K562 (cell line): ENCODE results near the gene USPL1. TPM values are rescaled to one million over a fixed set of nuclear protein-coding genes. Genes with fewer than 3 reads are reported as not detected.

Experiments
- ATAC-seq: fragments of 200-7000 bp; cut with Tn5 transposase; 3 replicates; pipeline ENCODE4 v1.9.1; 2020; ENCODE audit warnings: moderate library complexity
- BruUV-seq: library from RNA; stranded (reverse); fragments of 400-500 nt; replicated peaks from 2 replicates; lab custom pipeline; 2021; lab: Mats Ljungman, UMichigan
- CTCF ChIA-PET: fragments of 300-600 bp; formaldehyde crosslinking; extraction: SDS; loops from one replicate; lab custom pipeline; 2021; ENCODE audit warnings: low intra/inter-chr PET ratio; lab: Yijun Ruan, JAX
- POLR2A ChIA-PET: fragments of 300-600, 350-650 bp; sonication (Branson Sonifier 250); formaldehyde crosslinking; extraction: SDS; loops from one replicate; lab custom pipeline; 2021; ENCODE audit warnings: antibody characterized with exemption, inconsistent platforms; lab: Yijun Ruan, JAX
- DNase-seq, 4 experiments: peaks; one replicate each; pipeline versions ENCODE4 v3.0.0 to v3.0.0-alpha.2; 2011 to 2018; ENCODE audit warnings: low spot score in 3 of 4, mixed read lengths in 3 of 4; ENCODE audit errors: extremely low read depth in 1 of 4
- FAIRE-seq: peaks from 2 replicates; lab custom pipeline; 2011; peaks lifted over from hg19 to GRCh38; lab: Jason Lieb, UNC
- H2AFZ ChIP-seq: 2 replicates; pipeline ENCODE4 v1.6.0; 2011; ENCODE audit warnings: low read depth, low read length, control low read depth, inconsistent platforms
- H3K27ac ChIP-seq: fragments of 200-600 bp; 3 replicates; pipeline ENCODE4 v1.8.0; 2011; ENCODE audit warnings: low read depth, mild to moderate bottlenecking, control low read depth, inconsistent platforms, low read length, moderate library complexity, mixed read lengths; ENCODE audit errors: extremely low read depth
- H3K27me3 ChIP-seq, 2 experiments: fragments of 300-600 bp in 1 of 2; 2 replicates in 1 of 2; 3 replicates in 1 of 2; pipeline versions ENCODE4 v1.6.0 to v1.8.0; 2011; ENCODE audit warnings: inconsistent platforms in 2 of 2, low read length in 2 of 2, mild to moderate bottlenecking in 1 of 2, mixed read lengths in 1 of 2, moderate library complexity in 1 of 2; ENCODE audit not compliant: control insufficient read depth in 2 of 2, insufficient read depth in 2 of 2
- H3K36me3 ChIP-seq: fragments of 300-600 bp; 3 replicates; pipeline ENCODE4 v1.8.0; 2011; ENCODE audit warnings: mild to moderate bottlenecking, low read length, inconsistent platforms; ENCODE audit not compliant: control insufficient read depth, insufficient read depth
- H3K4me1 ChIP-seq, 2 experiments: fragments of 200-600 bp in 1 of 2; replicated peaks in 1 of 2; 2 replicates in 1 of 2; 3 replicates in 1 of 2; pipeline versions ENCODE4 v1.5.1 to v1.8.0; 2011; ENCODE audit warnings: inconsistent platforms in 2 of 2, low read length in 2 of 2, mild to moderate bottlenecking in 1 of 2, mixed read lengths in 1 of 2, moderate library complexity in 1 of 2; ENCODE audit not compliant: control insufficient read depth in 2 of 2, insufficient read depth in 2 of 2
- H3K4me2 ChIP-seq: 2 replicates; pipeline ENCODE4 v1.6.1; 2011; ENCODE audit warnings: low read length, control low read depth, inconsistent platforms, mixed read lengths; ENCODE audit not compliant: insufficient read depth
- H3K4me3 ChIP-seq: fragments of 200-600 bp; sonication (generic), shearing (Covaris generic); 2 replicates; pipeline ENCODE4 v1.5.1; 2016; ENCODE audit warnings: control low read depth, inconsistent platforms
- H3K79me2 ChIP-seq: fragments of 200-600 bp; 3 replicates; pipeline ENCODE4 v1.8.0; 2011; ENCODE audit warnings: low read length, inconsistent platforms; ENCODE audit not compliant: control insufficient read depth, insufficient read depth
- H3K9ac ChIP-seq, 2 experiments: 2 replicates each; pipeline versions ENCODE4 v1.6.0 to v1.6.1; 2011; ENCODE audit warnings: low read depth in 2 of 2, low read length in 2 of 2, control low read depth in 1 of 2, inconsistent platforms in 1 of 2, mild to moderate bottlenecking in 1 of 2, mixed read lengths in 1 of 2; ENCODE audit not compliant: insufficient read depth in 1 of 2
- H3K9me1 ChIP-seq: one replicate; pipeline ENCODE4 v1.6.0; 2011; ENCODE audit warnings: inconsistent platforms, mild to moderate bottlenecking, low read length, moderate library complexity; ENCODE audit not compliant: control insufficient read depth, insufficient read depth
- H3K9me3 ChIP-seq: replicated peaks from 2 replicates; pipeline ENCODE4 v1.5.1; 2011; ENCODE audit warnings: low read depth, low read length, inconsistent platforms; ENCODE audit not compliant: control insufficient read depth, insufficient read depth
- H4K20me1 ChIP-seq: replicated peaks from 2 replicates; pipeline ENCODE4 v1.6.1; 2011; ENCODE audit warnings: low read length, inconsistent platforms, mixed read lengths; ENCODE audit not compliant: control insufficient read depth, insufficient read depth
- KAT2B ChIP-seq: IDR thresholded peaks from one replicate; pipeline ENCODE4 v1.6.1; 2012; ENCODE audit warnings: low read depth, mild to moderate bottlenecking, control low read depth, inconsistent platforms, low read length, moderate library complexity
- MAX ChIP-seq: sonication (generic); formaldehyde crosslinking; IDR thresholded peaks from 2 replicates; pipeline ENCODE4 v1.9.0; 2022; ENCODE audit warnings: mild to moderate bottlenecking, missing genetic modification reagents
- NFE2L1 ChIP-seq: fragments of 450-650 bp; IDR thresholded peaks from 2 replicates; pipeline ENCODE4 v1.6.1; 2016; ENCODE audit warnings: missing genetic modification characterization, low read depth, mild to moderate bottlenecking, missing compliant biosample characterization, moderate library complexity, borderline replicate concordance
- RNF2 ChIP-seq: sonication (generic); IDR thresholded peaks from 2 replicates; pipeline ENCODE4 v1.6.1; 2016
- SMARCB1 ChIP-seq: IDR thresholded peaks from 2 replicates; pipeline ENCODE4 v1.6.1; 2011; ENCODE audit warnings: improper control_type of control experiment, low read depth; ENCODE audit not compliant: insufficient read length
- SMARCC2 ChIP-seq: fragments of 450-650 bp; IDR thresholded peaks from 2 replicates; pipeline ENCODE4 v1.6.1; 2017; ENCODE audit warnings: antibody characterized with exemption, moderate library complexity, mild to moderate bottlenecking, low read depth
- SRF ChIP-seq, 2 experiments: fragments of 250-450, 450-650 bp in 1 of 2; sonication (Bioruptor Pico) in 1 of 2; sonication (generic) in 1 of 2; formaldehyde crosslinking; IDR thresholded peaks; 2 replicates each; pipeline versions ENCODE4 v1.5.0 to v1.5.1; 2020 to 2022; ENCODE audit warnings: mild to moderate bottlenecking in 1 of 2, missing genetic modification reagents in 1 of 2
- ZKSCAN1 ChIP-seq: fragments of 150-350 bp; IDR thresholded peaks from 2 replicates; pipeline ENCODE4 v1.6.1; 2016; ENCODE audit warnings: low read depth, low read length
- ZNF12 ChIP-seq: sonication (generic); formaldehyde crosslinking; IDR thresholded peaks from 2 replicates; pipeline ENCODE4 v1.4.0; 2020; ENCODE audit warnings: mild to moderate bottlenecking, missing genetic modification reagents
- ZNF146 ChIP-seq: IDR thresholded peaks from one replicate; pipeline ENCODE4 v1.6.1; 2018; ENCODE audit warnings: missing compliant biosample characterization; ENCODE audit not compliant: unreplicated experiment
- ZNF583 ChIP-seq: fragments of 250-450 bp; sonication (Bioruptor Pico); IDR thresholded peaks from 2 replicates; pipeline ENCODE4 v1.4.0; 2020
- ZNF699 ChIP-seq: fragments of 250-450 bp; sonication (Bioruptor Pico); IDR thresholded peaks from 2 replicates; pipeline ENCODE4 v1.8.0; 2021; ENCODE audit warnings: mild to moderate bottlenecking, moderate library complexity; ENCODE audit not compliant: insufficient replicate concordance
- WGBS: fragments of 100-300 bp; shearing (Covaris generic); methylation state at CpG from one replicate; pipeline ENCODE4 v1.1.6; 2016; ENCODE audit warnings: low coverage, mixed read lengths; ENCODE audit not compliant: insufficient coverage; ENCODE audit errors: missing lambda C conversion rate; 5-methylcytosine and 5-hydroxymethylcytosine counted together
- in situ Hi-C: fragments of 300-500 bp; cut with MboI; formaldehyde crosslinking; loops from 4 replicates; pipeline ENCODE4 v1.15.0; 2018; ENCODE audit warnings: inconsistent platforms, mixed read lengths
- intact Hi-C: fragments of 100-400 bp; cut with micrococcal nuclease; formaldehyde crosslinking; loops from 2 replicates; pipeline ENCODE4 v1.14.2; 2022
- polyA plus RNA-seq, 8 experiments: library from polyadenylated mRNA; depleted of rRNA in 4 of 8; stranded (reverse) in 5 of 8; unstranded in 3 of 8; fragments of >200 nt; fragmentation: Nextera tagmentation in 2 of 8; fragmentation: Illumina TruSeq in 1 of 8; extraction: Ambion mirVana in 2 of 8; extraction: Trizol in 1 of 8; gene quantifications; 2 replicates each; pipeline versions ENCODE4 v1.2.1 to v1.2.3, GENCODE V29; 2011 to 2014; ENCODE audit warnings: inconsistent platforms in 1 of 8, missing spikeins in 1 of 8
- total RNA-seq, 7 experiments: library from RNA; depleted of rRNA in 6 of 7; stranded (reverse); fragments of >200 nt in 6 of 7; fragmentation: Illumina TruSeq in 2 of 7; extraction: Trizol in 2 of 7; gene quantifications; 2 replicates each; pipeline versions ENCODE4 v1.2.1 to v1.2.3, GENCODE V29; 2011 to 2021; ENCODE audit warnings: low replicate concordance in 1 of 7

The USPL1 gene
- total and polyA plus RNA-seq, 9 of the 15 experiments (the other 6 are each of a cell fraction or from before 2014, with no cell fraction given), result 5.5 to 18.0 (median 12.0) TPM

DNA sequence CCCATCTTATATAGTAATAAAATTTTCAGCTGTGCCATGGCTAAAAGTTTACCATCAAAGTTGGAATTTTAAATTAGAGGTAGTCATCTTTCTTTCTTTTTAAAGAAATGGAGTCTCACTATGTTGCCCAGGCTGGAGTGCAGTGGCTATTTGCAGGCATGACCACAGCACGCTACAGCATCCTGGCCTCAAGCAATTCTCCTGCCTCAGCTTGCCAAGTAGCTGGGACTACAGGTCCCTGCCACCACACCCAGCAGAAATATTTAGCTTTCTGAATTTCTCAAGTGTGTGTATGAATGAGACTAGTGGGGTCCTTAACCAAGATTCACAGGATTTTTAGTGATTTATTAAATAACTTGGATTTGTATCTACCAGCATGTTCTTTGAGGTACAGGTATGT is 30.5 kb upstream of the USPL1 start:
- Histone ChIP-seq H4K20me1 (no peaks in the 10 kb centered on the region), H3K4me3 (no peak overlapping the region), H3K9ac (no peak overlapping the region), H3K36me3 (no peaks in the 10 kb centered on the region), H3K27me3 (no peaks in the 10 kb centered on the region), H3K9me1 (no peaks in the 10 kb centered on the region), H3K9me3 (no peaks in the 10 kb centered on the region), H3K27ac (no peak overlapping the region), H3K79me2 (no peaks in the 10 kb centered on the region), H3K4me2 (no peak overlapping the region), H3K4me1 (no peaks in the 10 kb centered on the region; a peak in 1 of 5 replicates), H2AFZ (no peak overlapping the region)
- intact Hi-C loops (no loop called here), in situ Hi-C loops (no loop called here)
- 8% methylated on average over 1 of the region's 1 CpG for whole genome bisulfite sequencing
- CTCF ChIA-PET, result no interaction called here
- POLR2A ChIA-PET, result no interaction called here
- no peak for ATAC-seq
- no peak for TF ChIP-seq SMARCB1
- no peak for TF ChIP-seq ZNF12 (CRISPR knock-in tag)
- TF ChIP-seq ZNF583 (CRISPR knock-in tag), result no peak
- TF ChIP-seq ZKSCAN1, result no peak
- TF ChIP-seq NFE2L1, result no peak
- TF ChIP-seq ZNF146 (CRISPR knock-in tag), result no peak
- TF ChIP-seq MAX (CRISPR knock-in tag), result no peak
- no peak for TF ChIP-seq ZNF699 (CRISPR knock-in tag)
- no peak for TF ChIP-seq SRF (CRISPR knock-in tag; IDR thresholded peaks at IDR 0.05)
- TF ChIP-seq SMARCC2, result no peak
- no peak for TF ChIP-seq RNF2
- no peak for TF ChIP-seq KAT2B
- DNase-seq, result no peak
- no peak for FAIRE-seq
- BruUV-seq, result no TSS peak
